ENCODE results near the gene HMOX1. TPM values are rescaled to one million over a fixed set of nuclear protein-coding genes. Genes with fewer than 3 reads are reported as not detected.

Gene HMOX1
- total and polyA plus RNA-seq, 2 of the 13 experiments (the other 11 are each of a cell fraction or from before 2014, with no cell fraction given), result 53.6 to 67.4 TPM

GRCh38 chr22:35399678-35400500, 19.0 kb downstream of the HMOX1 start, which contains the start of gene MCM5 (continued):
- TF ChIP-seq, protein P1, sequence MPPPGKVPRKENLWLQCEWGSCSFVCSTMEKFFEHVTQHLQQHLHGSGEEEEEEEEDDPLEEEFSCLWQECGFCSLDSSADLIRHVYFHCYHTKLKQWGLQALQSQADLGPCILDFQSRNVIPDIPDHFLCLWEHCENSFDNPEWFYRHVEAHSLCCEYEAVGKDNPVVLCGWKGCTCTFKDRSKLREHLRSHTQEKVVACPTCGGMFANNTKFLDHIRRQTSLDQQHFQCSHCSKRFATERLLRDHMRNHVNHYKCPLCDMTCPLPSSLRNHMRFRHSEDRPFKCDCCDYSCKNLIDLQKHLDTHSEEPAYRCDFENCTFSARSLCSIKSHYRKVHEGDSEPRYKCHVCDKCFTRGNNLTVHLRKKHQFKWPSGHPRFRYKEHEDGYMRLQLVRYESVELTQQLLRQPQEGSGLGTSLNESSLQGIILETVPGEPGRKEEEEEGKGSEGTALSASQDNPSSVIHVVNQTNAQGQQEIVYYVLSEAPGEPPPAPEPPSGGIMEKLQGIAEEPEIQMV (CRISPR knock-in tag; IDR thresholded peaks at IDR 0.05; ENCODE audit: low read depth), result peak; percentile 72; the same call in 1 of the 2 replicates
- TF ChIP-seq, protein P2, sequence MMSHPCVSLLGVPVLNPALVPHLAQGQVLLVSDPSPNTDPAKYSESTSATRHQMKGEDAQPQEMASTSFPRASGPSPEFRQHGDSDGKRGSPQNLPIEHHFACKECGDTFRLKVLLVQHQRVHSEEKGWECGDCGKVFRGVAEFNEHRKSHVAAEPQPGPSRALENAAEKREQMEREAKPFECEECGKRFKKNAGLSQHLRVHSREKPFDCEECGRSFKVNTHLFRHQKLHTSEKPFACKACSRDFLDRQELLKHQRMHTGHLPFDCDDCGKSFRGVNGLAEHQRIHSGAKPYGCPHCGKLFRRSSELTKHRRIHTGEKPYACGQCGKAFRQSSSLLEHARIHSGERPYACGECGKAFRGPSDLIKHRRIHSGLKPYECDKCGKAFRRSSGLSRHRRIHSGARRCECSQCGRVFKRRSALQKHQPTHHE (CRISPR knock-in tag; IDR thresholded peaks at IDR 0.05; ENCODE audit: borderline replicate concordance), result peak; percentile 85; the same call in 1 of the 2 replicates
- TF ChIP-seq TMF1 (CRISPR knock-in tag; IDR thresholded peaks at IDR 0.05; ENCODE audit: low read depth) (peak; percentile 83; the same call in 1 of the 2 replicates), SATB2 (CRISPR knock-in tag; IDR thresholded peaks at IDR 0.05) (no peak), CCAR2 (optimal IDR thresholded peaks at IDR 0.05; ENCODE audit: low read depth, low read length) (no peak), HNRNPUL1 (IDR thresholded peaks at IDR 0.05; ENCODE audit: low read depth, low read length) (no peak)

GRCh38 chr22:35400501-35400790, 19.6 kb downstream of the HMOX1 start:
- Histone ChIP-seq H4K20me1 (ENCODE audit: insufficient read depth, low read length) (no peaks in the 10 kb centered on the region), H3K27ac (ENCODE audit: extremely low read length, insufficient read depth, low read length) (peak overlapping the region; percentile 88), H3K9me3 (ENCODE audit: low read length) (no peaks in the 10 kb centered on the region), H3K4me1 (ENCODE audit: insufficient read depth, low read length) (peaks cover 73% of the 10 kb centered on the region), H3K27me3 (ENCODE audit: control insufficient read depth in 1 of 2, insufficient read depth in 2 of 2, low read length in 2 of 2) (no peaks in the 10 kb centered on the region), H3K9ac (ENCODE audit: insufficient read depth, low read depth, low read length) (peak overlapping the region; percentile 90), H3K4me2 (ENCODE audit: low read depth, low read length) (peak overlapping the region; percentile 93), H2AFZ (ENCODE audit: low read length) (no peak overlapping the region), H3K79me2 (ENCODE audit: insufficient read depth, low read length) (peaks cover 10% of the 10 kb centered on the region), H3K36me3 (replicated peaks in 1 of 2; ENCODE audit: control insufficient read depth in 1 of 2, insufficient read depth in 2 of 2, low read length in 2 of 2) (peaks cover 3 to 20% of the 10 kb centered on the region in 2 experiments; a peak in 3 of 5 replicates), H3K4me3 (replicated peaks in 1 of 3; ENCODE audit: insufficient read depth in 1 of 3, low read depth in 2 of 3, low read length in 3 of 3) (peak overlapping the region; percentile 88 to 97 (median 89))
- DNase-seq (ENCODE audit: low spot score) (no peak), ATAC-seq (peak; percentile 12), FAIRE-seq (no peak)
- POLR2A ChIA-PET, result no interaction called here
- BruUV-seq (replicated peaks), result TSS peak; percentile 54
- CTCF ChIA-PET (ENCODE audit: low intra/inter-chr PET ratio, low total read pairs), result interaction anchor here (1.1 kb wide), 1 partner anchor 50 kb away, joined by 3 read pairs; no protein-coding TSS in a partner anchor
- intact Hi-C loops (cut with micrococcal nuclease; ENCODE audit: unreplicated experiment) (no loop called here), in situ Hi-C loops (cut with HindIII; ENCODE audit: extremely low pct_ligation_motif_present, low pct_unique_long_range_greater_than_20kb) (no loop called here)
- 6% methylated on average over 10 of the region's 20 CpGs for WGBS (ENCODE audit: low lambda C conversion rate)
- peak; percentile 29 for TF ChIP-seq AGO2 (optimal IDR thresholded peaks at IDR 0.05; ENCODE audit: low read depth, low read length)
- TF ChIP-seq TBX3 (IDR thresholded peaks at IDR 0.05; ENCODE audit: borderline replicate concordance), result no peak
- 0 out of 2 replicates have a peak, but pooled peaks have one; percentile 36 for TF ChIP-seq DNMT1 (CRISPR knock-in tag; IDR thresholded peaks at IDR 0.05)
- TF ChIP-seq ZZZ3 (CRISPR knock-in tag; IDR thresholded peaks at IDR 0.05; ENCODE audit: borderline replicate concordance), result no peak
